SU-DHL-6 (cell line): ENCODE results near the gene SEC16A.
A peak's percentile ranks its signal among the peaks of the same experiment; 100 is the strongest.

Experiments used
- H2AFZ ChIP-seq: fragments of 200-600 bp; sonication (generic); 2 replicates; pipeline ENCODE4 v1.6.1; 2014; ENCODE audit warnings: low read depth, mild to moderate bottlenecking, moderate library complexity, mixed read lengths, antibody characterized with exemption, low read length; ENCODE audit not compliant: severe bottlenecking
- H3F3A ChIP-seq: fragments of 200-600 bp; shearing (Covaris generic); 2 replicates; pipeline ENCODE4 v1.6.0; 2016; ENCODE audit warnings: antibody characterized with exemption, mild to moderate bottlenecking; ENCODE audit not compliant: insufficient read depth
- H3K27ac ChIP-seq: fragments of 200-600 bp; sonication (generic); 2 replicates; pipeline ENCODE4 v1.5.1; 2016; ENCODE audit warnings: low read depth, mild to moderate bottlenecking, low read length, moderate library complexity, mixed read lengths
- H3K27me3 ChIP-seq: fragments of 200-600 bp; sonication (generic), shearing (Covaris generic); 2 replicates; pipeline ENCODE4 v1.6.0; 2014; ENCODE audit warnings: mild to moderate bottlenecking, low read length
- H3K36me3 ChIP-seq: fragments of 200-600 bp; sonication (generic); 2 replicates; pipeline ENCODE4 v1.6.1; 2014; ENCODE audit warnings: mild to moderate bottlenecking, low read length, mixed read lengths
- H3K4me2 ChIP-seq: fragments of 300-600, 200-600 bp; shearing (Covaris generic), sonication (generic); 2 replicates; pipeline ENCODE4 v1.6.0; 2014; ENCODE audit warnings: low read length, low read depth, mild to moderate bottlenecking; ENCODE audit not compliant: poor library complexity, severe bottlenecking
- H3K4me3 ChIP-seq: fragments of 200-600 bp; sonication (generic); 2 replicates; pipeline ENCODE4 v1.5.1; 2014; ENCODE audit warnings: antibody characterized with exemption, low read length, mild to moderate bottlenecking, mixed read lengths; ENCODE audit not compliant: insufficient read depth, poor library complexity, severe bottlenecking
- H3K79me2 ChIP-seq: fragments of 200-600 bp; sonication (generic); 2 replicates; pipeline ENCODE4 v1.6.1; 2014; ENCODE audit warnings: mild to moderate bottlenecking, low read length, moderate library complexity; ENCODE audit not compliant: insufficient read depth
- H3K9ac ChIP-seq: fragments of 200-600 bp; sonication (generic); 2 replicates; pipeline ENCODE4 v1.7.0; 2014; ENCODE audit warnings: mild to moderate bottlenecking, low read length
- H3K9me2 ChIP-seq: fragments of 200-600 bp; sonication (generic); replicated peaks from 2 replicates; pipeline ENCODE4 v1.6.1; 2014; ENCODE audit warnings: low read length; ENCODE audit not compliant: insufficient read depth
- H3K9me3 ChIP-seq: fragments of 200-600 bp; sonication (generic); 2 replicates; pipeline ENCODE4 v1.6.1; 2014; ENCODE audit warnings: low read length, mixed read lengths; ENCODE audit not compliant: insufficient read depth
- H4K20me1 ChIP-seq: fragments of 200-600 bp; sonication (generic); 2 replicates; pipeline ENCODE4 v1.6.1; 2014; ENCODE audit warnings: low read depth, mild to moderate bottlenecking, antibody characterized with exemption, low read length, moderate library complexity, mixed read lengths
- EZH2phosphoT487 ChIP-seq: fragments of 200-600 bp; sonication (generic), shearing (Covaris generic); conservative IDR thresholded peaks from 2 replicates; pipeline ENCODE4 v1.6.1; 2018; ENCODE audit warnings: mild to moderate bottlenecking, antibody characterized with exemption, low read length, moderate library complexity, mixed read lengths
- TF ChIP-seq, protein P1 (sequence below): fragments of 200-600 bp; sonication (generic); IDR thresholded peaks from one replicate; pipeline ENCODE4 v1.5.1; 2017; ENCODE audit warnings: antibody characterized with exemption, mild to moderate bottlenecking, low read length, moderate library complexity; ENCODE audit not compliant: insufficient read depth, poor library complexity, severe bottlenecking

Gene SEC16A

DNA sequence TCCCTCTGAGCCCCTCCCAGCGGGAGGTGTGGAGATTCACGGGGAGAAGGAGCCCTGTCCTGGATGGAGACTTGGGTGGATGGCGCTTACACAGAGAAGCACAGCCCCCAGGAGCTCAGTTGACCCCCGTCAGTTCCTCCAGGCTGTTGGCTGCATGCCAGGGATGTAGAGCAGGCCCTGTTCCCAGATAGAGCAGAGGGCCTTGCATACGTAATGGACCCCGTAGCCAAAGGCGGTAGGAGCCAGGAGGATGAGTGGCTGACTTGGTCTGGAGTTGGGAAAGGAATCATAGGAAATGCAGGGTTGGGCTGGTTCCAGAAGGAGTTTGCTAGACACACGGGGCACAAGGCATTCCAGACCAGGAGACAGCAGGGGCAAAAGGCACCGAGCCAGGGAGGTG lies 69.9 kb downstream of the SEC16A start:
- no peaks in the 10 kb centered on the region for H3K9me3 ChIP-seq
- no peaks in the 10 kb centered on the region for H3K9me2 ChIP-seq
- H3K4me3 ChIP-seq = no peak overlapping the region
- no peak overlapping the region for H3K27ac ChIP-seq
- no peak overlapping the region for H2AFZ ChIP-seq
- H3F3A ChIP-seq = no peaks in the 10 kb centered on the region
- no peak for TF ChIP-seq EZH2phosphoT487
- TF ChIP-seq, protein P1, sequence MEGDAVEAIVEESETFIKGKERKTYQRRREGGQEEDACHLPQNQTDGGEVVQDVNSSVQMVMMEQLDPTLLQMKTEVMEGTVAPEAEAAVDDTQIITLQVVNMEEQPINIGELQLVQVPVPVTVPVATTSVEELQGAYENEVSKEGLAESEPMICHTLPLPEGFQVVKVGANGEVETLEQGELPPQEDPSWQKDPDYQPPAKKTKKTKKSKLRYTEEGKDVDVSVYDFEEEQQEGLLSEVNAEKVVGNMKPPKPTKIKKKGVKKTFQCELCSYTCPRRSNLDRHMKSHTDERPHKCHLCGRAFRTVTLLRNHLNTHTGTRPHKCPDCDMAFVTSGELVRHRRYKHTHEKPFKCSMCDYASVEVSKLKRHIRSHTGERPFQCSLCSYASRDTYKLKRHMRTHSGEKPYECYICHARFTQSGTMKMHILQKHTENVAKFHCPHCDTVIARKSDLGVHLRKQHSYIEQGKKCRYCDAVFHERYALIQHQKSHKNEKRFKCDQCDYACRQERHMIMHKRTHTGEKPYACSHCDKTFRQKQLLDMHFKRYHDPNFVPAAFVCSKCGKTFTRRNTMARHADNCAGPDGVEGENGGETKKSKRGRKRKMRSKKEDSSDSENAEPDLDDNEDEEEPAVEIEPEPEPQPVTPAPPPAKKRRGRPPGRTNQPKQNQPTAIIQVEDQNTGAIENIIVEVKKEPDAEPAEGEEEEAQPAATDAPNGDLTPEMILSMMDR = no peak
- no peak overlapping the region for H3K9ac ChIP-seq
- 0 out of 2 replicates have a peak, but pooled peaks cover 8% of the 10 kb centered on the region for H3K36me3 ChIP-seq
- H3K27me3 ChIP-seq = no peaks in the 10 kb centered on the region
- no peaks in the 10 kb centered on the region for H4K20me1 ChIP-seq
- H3K79me2 ChIP-seq = peaks cover 44% of the 10 kb centered on the region
- H3K4me2 ChIP-seq = no peak overlapping the region

DNA sequence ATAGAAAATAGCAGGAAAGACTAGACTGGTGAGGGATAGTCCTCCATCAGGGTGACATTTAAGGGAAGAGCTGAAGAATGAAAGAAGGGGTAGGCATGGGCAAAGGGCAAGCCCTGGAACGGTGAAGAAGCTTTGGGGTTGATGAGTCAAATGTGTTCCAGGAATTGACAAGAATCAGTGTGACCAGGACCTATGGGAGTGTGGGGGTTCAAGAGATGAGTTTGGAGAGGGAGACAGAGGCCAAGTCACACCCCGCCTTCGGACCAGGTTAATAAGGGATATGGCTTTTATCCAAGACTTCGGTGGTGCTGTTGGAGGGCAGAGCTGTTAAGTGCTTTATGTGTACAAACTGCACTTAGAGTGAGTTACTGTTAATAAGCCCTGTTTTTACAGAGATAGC lies 71.5 kb downstream of the SEC16A start:
- Histone ChIP-seq H4K20me1 (no peaks in the 10 kb centered on the region), H3K9me3 (no peaks in the 10 kb centered on the region), H3F3A (no peaks in the 10 kb centered on the region), H3K36me3 (peaks cover 8% of the 10 kb centered on the region; the same call in 1 of the 2 replicates), H3K27ac (no peak overlapping the region), H3K79me2 (peaks cover 44% of the 10 kb centered on the region), H3K9ac (peak overlapping the region; percentile 94), H3K4me3 (peak overlapping the region; percentile 84), H3K4me2 (peak overlapping the region; percentile 91), H2AFZ (no peak overlapping the region), H3K27me3 (no peaks in the 10 kb centered on the region), H3K9me2 (no peaks in the 10 kb centered on the region)
- TF ChIP-seq, protein P1 = no peak

DNA sequence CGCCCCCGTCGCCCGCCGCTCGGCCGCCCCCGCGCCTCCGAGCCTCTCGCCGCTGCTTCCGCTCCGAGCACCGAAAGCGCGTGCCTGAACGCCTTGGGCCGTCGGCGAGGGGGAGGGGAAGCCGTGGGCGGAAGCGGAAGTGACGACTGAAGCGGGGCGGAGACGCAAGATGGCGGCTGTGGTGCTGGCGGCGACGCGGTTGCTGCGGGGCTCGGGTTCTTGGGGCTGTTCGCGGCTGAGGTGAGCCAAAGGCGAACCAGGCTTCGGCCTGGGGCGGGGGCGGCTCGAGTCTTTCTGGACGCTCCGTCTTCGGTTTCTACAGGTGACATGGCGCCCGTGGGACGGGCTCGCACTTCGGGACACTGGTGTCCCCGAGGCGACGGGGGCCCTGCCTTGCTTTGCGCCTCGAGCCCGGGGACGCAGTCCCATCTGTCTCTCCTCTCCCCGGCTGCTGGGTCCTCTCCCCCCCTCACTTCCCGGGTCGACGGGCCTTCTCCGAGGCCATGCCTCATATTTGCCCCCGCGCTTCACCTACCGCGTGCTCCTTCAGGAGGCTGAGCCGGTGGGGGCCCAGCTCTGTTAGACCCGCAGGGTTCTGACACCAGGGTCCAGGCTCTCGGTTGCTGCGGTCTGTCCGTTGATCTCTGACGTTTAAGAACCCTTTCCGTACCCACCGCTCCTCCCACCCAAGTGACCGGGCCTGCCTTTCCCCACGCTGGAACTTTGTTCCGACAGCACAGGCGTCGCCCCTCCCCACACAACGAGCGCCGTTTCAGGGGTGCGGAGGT lies 72.1 kb downstream of the SEC16A start, which contains the start of the genes ENTR1 and PMPCA:
TSS of gene ENTR1 (minus strand) at position 115 of the 788 bp plus-strand sequence. CDS start 217 bp downstream, outside the sequence.
TSS of gene PMPCA (plus strand) at position 159 of the 788 bp plus-strand sequence. CDS start at position 170, 11 bp downstream.
- TF ChIP-seq, protein P1 = no peak
- no peak for TF ChIP-seq EZH2phosphoT487
- H3K27me3 ChIP-seq = no peaks in the 10 kb centered on the region
- peak within 1 kb of the TSS; percentile 95 for H3K9ac ChIP-seq
- peaks cover 8% of the 10 kb centered on the region; the same call in 1 of the 2 replicates for H3K36me3 ChIP-seq
- H4K20me1 ChIP-seq = no peaks in the 10 kb centered on the region
- H3K27ac ChIP-seq = peak within 1 kb of the TSS; percentile 62
- no peaks in the 10 kb centered on the region for H3K9me2 ChIP-seq
- peak within 1 kb of the TSS; percentile 90 for H3K4me3 ChIP-seq
- H3K79me2 ChIP-seq = peaks cover 44% of the 10 kb centered on the region
- peak within 1 kb of the TSS; percentile 63 for H2AFZ ChIP-seq
- no peaks in the 10 kb centered on the region for H3F3A ChIP-seq
- H3K9me3 ChIP-seq = no peaks in the 10 kb centered on the region
- H3K4me2 ChIP-seq = peak within 1 kb of the TSS; percentile 91
